Suprapubic skin (tissue), 4 donors: ENCODE measurements around the gene ADAMTS17.

Experiments
- CTCF ChIP-seq, 2 donors: fragments of 200-600 bp in 1 of 2; fragments of 450-650 bp in 1 of 2; sonication (generic) in 1 of 2; IDR thresholded peaks; one replicate each; pipeline ENCODE4 v1.5.1; 2016 to 2019; ENCODE audit warnings: antibody characterized with exemption in 2 of 2, mild to moderate bottlenecking in 1 of 2, moderate library complexity in 1 of 2
- EP300 ChIP-seq: sonication (generic); formaldehyde crosslinking; IDR thresholded peaks from one replicate; pipeline ENCODE4 v1.6.1; 2017; ENCODE audit warnings: antibody characterized with exemption
- POLR2A ChIP-seq, 2 donors: fragments of 450-650 bp; IDR thresholded peaks; one replicate each; pipeline ENCODE4 v1.6.1; 2017; ENCODE audit warnings: antibody characterized with exemption in 2 of 2, mild to moderate bottlenecking in 2 of 2, moderate library complexity in 2 of 2
- POLR2AphosphoS5 ChIP-seq, 3 donors: sonication (generic); formaldehyde crosslinking; IDR thresholded peaks; one replicate each; pipeline ENCODE4 v1.6.1; 2017; ENCODE audit warnings: antibody characterized with exemption in 3 of 3

- no peak for TF ChIP-seq CTCF (IDR thresholded peaks at IDR 0.05)
- TF ChIP-seq POLR2A (IDR thresholded peaks at IDR 0.05), result no peak
- TF ChIP-seq POLR2AphosphoS5 (IDR thresholded peaks at IDR 0.05), result no peak
- no peak for TF ChIP-seq EP300
Measured at GRCh38 chr15:100103828-100104227, 237.9 kb downstream of the ADAMTS17 start.
